Activated T-cell treated with anti-CD3 and anti-CD28 coated beads, Interleukin-2, amount 50 U/mL, for 1 hour (primary cell): ENCODE measurements around the gene OSGEP.
"Not testable (repeated sequence)": the region's sequence is repeated elsewhere in the genome, so short reads cannot be mapped to it uniquely, and the experiment has no call there.

ENCODE experiments used
- DNase-seq: peaks from one replicate; pipeline ENCODE4 v3.0.0-alpha.2; 2020

The OSGEP gene

GRCh38 chr14:20469242-20469889 lies 14.8 kb upstream of the OSGEP start, which contains the start of gene PNP:
Gene PNP (plus strand): TSS chr14:20469406. CDS start chr14:20469525, 119 bp downstream.
- peak; percentile 84 for DNase-seq

- DNase-seq = no peak
Measured at GRCh38 chr14:20468764-20469241, 14.2 kb upstream of the OSGEP start.

- peak; percentile 95 for DNase-seq
Measured at GRCh38 chr14:20461225-20462141, 6.9 kb upstream of the OSGEP start, which contains the start of gene PIP4P1. Gene PIP4P1 (minus strand): TSS chr14:20461434. CDS start chr14:20461325, 109 bp downstream.

- no peak for DNase-seq
Measured at GRCh38 chr14:20460458-20461224, 6.0 kb upstream of the OSGEP start.

GRCh38 chr14:20458031-20458789 lies 3.6 kb upstream of the OSGEP start:
- no peak for DNase-seq

GRCh38 chr14:20456971-20457370 lies 2.4 kb upstream of the OSGEP start:
- no peak for DNase-seq

GRCh38 chr14:20455355-20456300 lies 1.0 kb upstream of the OSGEP start:
- no peak for DNase-seq

- DNase-seq = not testable (repeated sequence)
Measured at GRCh38 chr14:20452831-20453230, 1.8 kb downstream of the OSGEP start.

- DNase-seq = no peak
Measured at GRCh38 chr14:20446889-20447288, 7.7 kb downstream of the OSGEP start.

GRCh38 chr14:20443650-20444049 lies 11.0 kb downstream of the OSGEP start:
- DNase-seq = not testable (repeated sequence)

- no peak for DNase-seq
Measured at GRCh38 chr14:20441461-20441860, 13.2 kb downstream of the OSGEP start.

- no peak for DNase-seq
Measured at GRCh38 chr14:20440882-20441281, 13.7 kb downstream of the OSGEP start.

GRCh38 chr14:20440465-20440864 lies 14.1 kb downstream of the OSGEP start:
- no peak for DNase-seq

GRCh38 chr14:20438664-20439063 lies 15.9 kb downstream of the OSGEP start:
- DNase-seq = no peak

GRCh38 chr14:20436363-20436755 lies 18.3 kb downstream of the OSGEP start:
- DNase-seq = no peak

- no peak for DNase-seq
Measured at GRCh38 chr14:20435582-20436362, 18.8 kb downstream of the OSGEP start, which contains the start of gene KLHL33. Gene KLHL33 (minus strand): TSS chr14:20436166. CDS start chr14:20435811, 355 bp downstream.

- no peak for DNase-seq
Measured at GRCh38 chr14:20434701-20435581, 19.7 kb downstream of the OSGEP start.

GRCh38 chr14:20429801-20430669 lies 24.6 kb downstream of the OSGEP start:
- peak; percentile 26 for DNase-seq
